Measurements from ENCODE around the gene MYT1. TPM values are rescaled to one million over a fixed set of nuclear protein-coding genes. Genes with fewer than 3 reads are reported as not detected.

Gene MYT1
- polyA plus RNA-seq, 1 donor = 0.13 TPM

DNA sequence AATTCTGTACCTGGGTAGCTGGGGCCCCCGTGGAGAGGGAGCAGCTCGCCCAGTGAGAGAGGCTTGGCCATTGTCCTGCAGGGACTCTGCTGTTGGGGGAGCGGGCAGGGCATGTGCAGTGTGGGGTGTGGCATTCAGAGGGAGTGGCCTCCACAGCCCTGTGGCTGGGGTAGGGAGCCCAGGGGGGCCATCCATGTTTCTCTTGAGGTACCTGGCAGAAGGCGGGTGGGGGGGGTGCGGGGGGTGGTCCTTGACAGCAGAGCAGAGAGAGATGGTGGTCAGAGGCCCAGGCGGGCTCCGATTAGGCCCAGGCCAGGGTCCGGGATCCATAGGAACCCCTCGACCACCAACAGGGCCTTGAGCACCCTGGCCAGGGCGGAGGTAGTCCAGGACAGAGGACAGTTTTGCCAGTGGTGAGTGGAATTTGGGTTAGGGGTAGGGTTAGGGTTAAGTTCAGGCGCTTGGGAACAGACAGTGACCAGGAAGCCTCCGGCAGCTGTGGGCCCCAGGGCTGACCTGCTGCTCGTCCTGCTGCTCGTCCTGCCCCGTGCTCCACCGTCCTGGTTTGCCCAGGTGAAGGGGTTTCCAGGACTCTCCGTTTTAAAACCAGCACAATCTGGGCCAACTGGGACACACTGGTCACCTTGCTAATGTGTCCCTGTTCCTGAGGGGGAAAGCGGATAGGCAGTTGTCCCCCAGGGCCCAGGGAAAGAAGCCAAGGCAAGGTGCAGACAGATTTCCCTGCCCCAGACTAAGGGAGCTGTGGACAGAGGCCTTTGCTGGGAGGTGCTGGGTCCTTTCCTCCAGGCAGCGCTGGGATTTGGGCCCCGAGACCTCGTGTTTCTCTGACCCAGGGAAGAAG is 24.8 kb upstream of the MYT1 start:
- DNase-seq (ENCODE audit: low read depth) = no peak

DNA sequence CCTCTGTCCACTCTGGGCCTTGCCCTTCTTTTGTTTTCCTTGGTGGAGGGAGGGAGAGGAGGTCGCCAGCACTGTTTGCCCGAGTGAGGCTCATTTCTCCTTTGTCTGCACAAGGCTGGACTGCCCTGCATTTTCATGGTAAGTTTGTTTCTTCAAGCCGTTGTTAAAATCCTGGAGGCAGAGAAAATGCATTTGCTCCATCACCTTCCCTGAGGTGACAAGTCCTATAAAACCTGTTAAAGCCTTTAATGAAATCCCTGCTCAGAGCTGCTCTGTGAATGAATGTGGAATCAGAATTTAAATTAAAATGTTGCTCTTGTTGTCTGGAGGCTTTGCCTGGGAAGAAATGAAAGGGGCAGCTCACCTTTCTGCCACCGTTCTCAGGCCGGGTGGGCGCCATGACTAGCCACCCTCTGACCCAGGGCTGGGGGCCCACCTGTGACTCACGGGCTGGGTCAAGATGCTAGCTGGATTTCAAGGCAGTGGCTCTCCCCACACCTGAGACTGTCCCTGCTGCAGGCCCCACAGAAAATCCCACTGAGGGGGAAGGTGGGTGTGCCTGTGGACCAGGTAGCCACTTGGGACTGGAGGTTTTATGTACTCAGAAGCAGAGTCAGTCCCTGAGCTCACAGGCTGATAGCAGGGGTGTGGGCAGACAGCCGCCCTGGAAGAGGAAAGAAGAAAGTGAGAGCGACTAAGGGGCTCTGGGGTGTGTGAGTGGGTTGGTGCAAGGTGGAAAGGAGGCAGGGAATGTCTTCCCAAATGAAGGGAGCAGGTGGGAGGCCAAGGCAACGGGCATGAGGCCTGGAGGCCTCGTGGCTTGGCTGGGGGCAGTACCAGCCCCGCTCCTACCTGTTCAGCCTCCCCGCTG is 24.0 kb upstream of the MYT1 start:
- DNase-seq (ENCODE audit: low read depth) = no peak

DNA sequence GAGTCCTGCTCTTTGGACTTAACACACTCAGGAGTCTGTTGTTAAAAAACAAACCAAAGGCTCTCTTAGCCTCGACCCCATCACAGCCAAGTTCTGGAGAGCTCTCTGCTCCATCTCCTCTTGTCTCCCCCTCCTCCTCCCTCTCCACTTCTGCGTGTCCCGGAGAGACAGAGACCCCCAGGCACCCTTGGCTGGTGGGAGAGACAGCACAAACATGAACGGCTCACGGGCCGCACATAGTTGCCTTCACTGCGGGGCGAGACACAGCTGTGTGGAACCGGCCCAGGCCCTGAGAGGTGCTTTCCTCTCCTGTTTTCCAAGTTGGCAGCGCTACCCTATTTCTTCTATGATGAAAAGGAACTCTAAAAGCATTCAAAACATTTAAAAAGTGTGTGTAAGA is 23.3 kb upstream of the MYT1 start:
- no peak for DNase-seq (ENCODE audit: low read depth)

DNA sequence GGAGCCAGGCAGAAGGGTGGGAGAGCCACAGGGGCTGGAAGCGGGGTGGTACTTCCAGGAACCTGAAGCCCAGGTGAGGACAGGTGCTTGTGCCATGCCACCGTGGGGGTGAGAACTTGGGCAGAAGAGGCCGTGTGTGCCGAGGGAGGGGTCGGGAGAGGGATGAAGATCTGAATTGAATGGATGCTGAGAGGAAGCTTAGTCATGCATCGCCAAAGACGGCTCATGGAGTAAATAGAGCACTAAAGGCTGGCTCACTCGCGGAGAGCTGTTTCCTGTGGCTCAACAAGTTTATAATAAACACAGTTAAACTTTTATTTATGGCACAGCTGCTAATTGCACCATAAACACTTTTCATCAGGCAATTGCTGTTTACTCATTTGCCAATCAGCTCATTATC is 21.7 kb upstream of the MYT1 start:
- DNase-seq (ENCODE audit: low read depth) = no peak

DNA sequence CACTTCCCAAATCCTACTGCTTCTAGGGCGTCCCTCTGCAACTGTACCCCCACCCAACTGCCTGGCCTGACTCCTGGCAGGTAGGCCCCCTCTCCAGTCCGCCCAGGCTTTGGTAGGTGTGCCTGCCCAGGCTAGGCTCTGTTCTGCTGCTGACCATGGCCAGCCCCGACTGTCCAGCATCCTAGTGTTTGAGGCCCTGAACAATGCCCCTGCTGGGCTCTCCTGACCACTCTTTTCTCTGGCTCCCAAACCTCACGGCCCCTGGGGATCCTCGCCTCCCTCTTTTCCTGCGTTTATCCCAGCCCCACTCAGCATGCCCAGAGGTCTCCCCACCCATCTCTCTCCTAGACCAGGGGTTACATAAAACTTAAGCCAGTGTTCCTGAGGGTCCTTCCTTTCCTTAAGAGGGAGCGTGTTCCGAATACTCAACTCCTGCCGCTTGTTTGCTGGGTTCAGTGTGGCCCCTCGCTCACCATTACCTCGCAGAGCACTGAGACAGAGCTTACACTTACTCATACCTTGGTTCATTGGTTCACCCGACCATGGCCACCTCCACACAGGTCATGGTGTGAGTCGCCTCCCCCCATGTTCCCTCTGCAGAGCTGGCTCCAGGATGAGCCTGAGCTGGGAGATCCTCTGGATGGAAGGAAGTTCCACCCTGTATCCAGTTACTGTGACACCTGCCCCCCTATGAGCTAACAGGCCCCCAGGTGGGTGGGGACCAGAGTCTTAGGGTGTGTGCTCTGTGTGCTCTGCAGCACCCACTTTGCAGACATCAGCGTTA is 21.0 kb upstream of the MYT1 start:
- no peak for DNase-seq (ENCODE audit: low read depth)

DNA sequence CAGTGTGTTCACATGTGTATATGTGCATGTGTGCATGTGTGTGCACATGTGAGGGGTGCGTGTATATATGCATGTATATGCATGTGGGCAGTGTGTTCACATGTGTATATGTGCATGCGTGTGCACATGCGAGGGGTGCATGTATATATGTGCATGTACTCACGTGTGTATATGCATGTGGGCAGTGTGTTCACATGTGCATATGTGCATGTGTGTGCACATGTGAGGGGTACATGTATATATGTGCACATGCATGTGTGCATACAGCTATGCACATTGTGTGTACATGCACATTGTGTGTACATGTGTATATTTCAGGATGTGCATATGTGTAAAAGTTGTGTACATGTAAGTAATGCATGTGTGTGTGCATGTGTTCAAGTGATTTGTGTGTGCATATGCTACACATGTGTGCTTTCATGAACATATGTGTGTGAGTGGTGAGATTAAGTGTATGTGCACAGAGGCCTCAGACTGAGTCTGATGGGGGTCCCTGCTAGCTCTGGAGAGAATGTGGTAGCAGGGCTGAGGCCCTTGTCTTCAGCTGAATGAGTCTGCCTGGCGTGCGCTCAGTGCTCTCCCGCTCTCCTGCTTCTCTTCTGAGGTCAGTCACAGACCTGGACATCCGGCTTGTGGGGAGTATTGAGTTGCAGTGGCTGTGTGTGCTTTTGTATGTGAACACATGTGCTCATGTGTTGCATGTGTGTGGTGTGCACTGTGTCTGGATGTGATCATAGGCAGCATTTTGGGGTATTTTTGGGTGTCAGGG is 19.9 kb upstream of the MYT1 start:
- DNase-seq (ENCODE audit: low read depth) = no peak

DNA sequence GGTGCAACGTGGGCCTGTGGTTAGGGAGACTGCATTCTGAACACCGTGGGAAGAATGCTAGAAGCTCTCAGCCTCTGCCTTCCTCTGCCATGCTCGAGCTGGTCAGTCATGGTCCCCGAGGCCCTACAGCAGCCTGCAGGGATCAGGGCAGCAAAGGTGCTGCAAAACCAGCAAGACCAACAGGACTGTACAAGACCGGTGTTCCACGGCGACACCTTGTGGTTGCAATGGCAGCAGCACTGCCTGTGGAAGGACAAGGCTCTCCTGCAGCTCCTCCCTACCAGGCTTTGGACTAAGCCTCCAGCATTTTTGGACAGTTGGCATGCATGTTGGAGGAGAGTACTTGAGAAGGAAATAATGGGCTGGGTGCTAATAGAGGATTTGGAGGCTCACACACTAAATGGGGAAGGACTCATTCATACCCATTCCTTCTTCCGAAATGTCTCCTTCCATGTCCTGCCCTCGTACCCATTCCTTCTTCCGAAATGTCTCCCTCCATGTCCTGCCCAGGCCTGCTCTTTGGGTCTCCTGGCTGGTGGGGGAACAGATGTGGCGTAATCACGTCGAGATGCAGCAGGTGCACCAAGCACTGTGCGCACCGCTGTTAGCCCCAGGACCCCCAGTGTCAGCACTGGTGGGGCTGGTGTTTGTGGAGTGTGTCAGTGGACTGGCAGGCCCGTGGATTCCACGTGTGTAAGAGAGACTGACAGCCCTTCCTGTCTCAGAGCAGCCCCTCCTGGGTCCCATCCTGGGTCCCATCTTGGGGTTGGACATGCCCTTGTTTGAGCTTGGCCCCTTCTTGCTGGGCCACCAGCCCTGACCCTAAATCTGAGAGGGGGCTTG is 18.6 kb upstream of the MYT1 start:
- no peak for DNase-seq (ENCODE audit: low read depth)

DNA sequence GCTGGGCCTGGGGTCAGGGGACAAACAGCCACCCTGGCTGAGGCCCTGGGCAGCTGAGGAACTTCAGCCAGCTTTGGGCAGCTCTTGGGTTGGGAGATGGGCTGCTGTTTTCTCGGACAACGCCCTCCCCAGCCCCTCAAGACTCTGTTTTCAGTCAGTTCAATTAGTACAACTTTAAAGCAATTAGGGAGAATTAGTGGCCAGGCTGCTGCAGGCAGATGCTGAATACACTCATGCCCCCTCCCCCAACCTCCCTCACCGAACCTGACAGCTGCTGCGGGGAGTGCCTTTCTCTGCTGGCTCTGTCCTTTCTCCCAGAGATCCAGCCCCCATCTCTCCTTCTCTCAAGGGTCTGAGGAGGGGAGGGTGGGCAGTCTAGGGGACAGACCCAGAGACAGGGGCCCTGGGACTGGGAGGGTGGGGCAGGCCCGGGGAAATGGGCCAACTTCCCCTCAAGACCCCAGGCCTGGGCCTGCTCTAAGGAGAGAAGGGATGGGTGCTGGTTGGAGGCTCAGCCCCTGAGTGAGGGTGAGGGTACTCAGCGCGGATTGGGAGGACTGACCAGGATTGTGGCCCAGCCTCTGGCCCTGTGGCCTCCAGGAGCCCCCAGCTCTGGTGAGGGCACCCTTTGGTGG is 17.8 kb upstream of the MYT1 start:
- no peak for DNase-seq (ENCODE audit: low read depth)

DNA sequence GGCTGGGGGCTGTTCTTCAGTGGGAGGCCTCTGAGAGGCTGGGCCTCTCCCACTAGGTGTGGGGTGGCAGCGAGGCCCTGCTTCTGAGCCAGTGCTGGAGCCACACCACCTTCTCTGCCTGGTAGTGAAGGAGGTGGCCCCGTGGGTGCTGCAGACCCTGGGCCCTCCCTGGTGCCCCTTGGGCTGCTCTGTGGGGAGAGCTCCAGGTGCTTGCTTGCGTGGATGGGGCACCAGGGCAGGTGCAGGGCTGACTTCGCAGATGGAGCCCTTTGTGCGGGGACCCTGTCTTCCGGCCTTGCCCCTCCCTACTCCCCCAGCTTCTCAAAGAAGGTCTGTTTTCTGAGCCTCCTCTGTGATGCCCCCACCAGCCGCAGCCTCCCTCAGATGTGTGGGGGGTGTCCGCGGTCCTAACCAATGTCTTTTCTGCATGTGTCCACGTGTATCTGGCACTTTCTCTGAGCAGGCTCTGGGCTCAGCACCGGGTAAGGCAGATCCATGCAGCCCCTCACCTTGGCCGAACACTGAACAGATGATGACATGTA is 17.2 kb upstream of the MYT1 start:
- DNase-seq (ENCODE audit: low read depth) = no peak

DNA sequence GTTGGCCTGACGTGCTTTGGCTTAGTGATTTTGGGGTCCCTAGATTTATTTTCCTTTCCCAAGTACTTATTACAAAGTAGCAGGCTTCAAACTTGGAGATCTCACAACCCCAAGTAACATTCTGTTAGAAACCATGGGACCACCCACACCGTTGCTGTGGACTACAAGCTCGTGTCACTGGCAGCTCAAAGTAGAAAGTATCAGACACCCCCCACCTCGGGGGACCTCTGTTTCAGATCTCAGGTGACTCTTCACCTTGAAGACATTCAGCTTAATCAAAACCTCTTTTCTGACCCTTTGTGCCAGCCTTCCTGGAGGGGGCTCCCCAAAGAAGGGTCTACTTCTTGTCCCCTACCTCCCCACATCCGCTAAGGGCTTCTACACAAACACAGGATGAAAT is 15.7 kb upstream of the MYT1 start:
- no peak for DNase-seq (ENCODE audit: low read depth)

DNA sequence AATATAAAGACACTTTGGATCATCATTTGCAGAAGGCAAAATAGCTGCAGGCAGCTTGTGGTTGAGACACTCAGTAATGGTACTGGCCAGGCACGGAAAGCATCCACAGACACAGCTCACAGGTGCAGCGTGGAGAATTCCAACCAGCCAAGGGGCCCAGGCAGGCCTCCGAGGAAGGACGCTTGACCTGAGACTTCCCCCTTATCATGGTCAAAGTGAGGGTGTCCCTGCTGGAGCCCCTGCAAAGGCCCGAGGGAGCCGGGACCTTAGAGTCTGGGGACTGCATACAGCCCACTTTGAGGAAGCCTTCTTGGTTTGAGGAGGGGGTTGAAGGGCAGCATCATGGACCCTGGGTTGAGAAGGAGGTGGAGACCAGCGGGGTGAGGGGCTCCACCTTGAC is 15.1 kb upstream of the MYT1 start:
- DNase-seq (ENCODE audit: low read depth) = no peak

DNA sequence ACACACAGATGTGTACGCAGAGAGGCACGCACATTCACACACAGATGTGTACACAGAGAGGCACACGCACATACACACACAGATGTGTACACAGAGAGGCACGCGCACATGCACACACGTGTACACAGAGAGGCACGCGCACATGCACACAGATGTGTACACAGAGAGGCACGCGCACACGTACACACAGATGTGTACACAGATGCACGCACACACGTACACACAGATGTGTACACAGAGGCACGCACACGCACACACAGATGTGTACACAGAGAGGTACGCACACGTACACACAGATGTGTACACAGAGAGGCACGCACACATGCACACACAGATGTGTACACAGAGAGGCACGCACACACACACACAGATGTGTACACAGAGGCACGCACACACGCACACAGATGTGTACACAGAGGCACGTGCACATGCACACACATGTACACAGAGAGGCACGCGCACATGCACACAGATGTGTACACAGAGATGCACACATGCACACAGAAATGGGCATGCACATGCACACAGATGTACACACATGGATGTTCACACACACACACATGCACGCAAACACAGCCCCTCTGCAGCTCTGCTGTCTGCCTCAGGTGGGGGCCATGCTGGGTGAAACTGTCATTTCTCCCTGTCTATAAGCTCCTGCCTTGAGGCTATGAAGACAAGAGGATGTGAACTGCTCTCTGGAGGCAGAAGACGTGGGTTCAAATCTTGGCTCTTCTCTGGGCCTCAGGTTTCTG is 14.3 kb upstream of the MYT1 start:
- no peak for DNase-seq (ENCODE audit: low read depth)

DNA sequence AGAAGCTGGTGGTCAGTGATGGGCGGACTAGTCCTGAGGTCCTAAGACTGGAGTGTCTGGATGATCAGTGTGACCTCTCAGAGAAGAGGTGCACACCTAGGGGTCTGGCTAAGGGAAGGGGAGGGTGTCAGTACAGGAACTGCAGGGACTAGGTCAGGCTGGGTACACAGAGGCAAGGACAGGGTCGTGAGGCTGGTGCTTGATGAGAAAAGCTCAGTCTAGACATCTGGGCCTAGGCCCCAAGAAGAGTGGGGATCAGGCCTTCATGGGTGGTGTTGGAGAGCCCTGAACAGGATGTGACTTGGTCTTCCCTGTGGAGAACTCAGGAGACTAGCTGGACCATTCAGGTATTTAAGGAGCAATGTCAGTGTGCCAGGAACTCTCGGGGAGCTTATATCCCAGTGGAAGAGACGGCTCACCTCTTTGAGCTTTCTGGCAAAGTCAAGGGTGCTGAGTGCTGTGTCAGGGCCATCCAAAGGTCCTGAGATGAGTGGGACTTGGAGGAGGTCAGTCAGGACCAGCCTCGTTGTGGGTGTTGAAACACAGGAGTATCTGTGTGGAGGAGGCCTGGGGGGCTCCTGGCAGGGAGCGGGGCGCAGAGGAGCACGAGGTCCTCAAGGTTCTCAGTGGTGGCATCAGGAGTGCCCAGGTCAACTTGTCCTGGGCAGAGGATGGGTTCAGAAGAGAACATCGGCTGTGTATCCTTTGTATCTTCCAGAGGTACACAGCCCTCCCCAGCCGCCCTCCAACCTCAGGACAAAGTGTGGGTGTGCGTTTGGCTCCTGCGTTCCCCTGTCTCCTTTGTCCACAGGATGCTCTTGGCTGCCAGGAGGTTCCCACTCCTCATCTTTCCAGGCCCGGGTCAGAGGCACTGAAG is 13.3 kb upstream of the MYT1 start:
- no peak for DNase-seq (ENCODE audit: low read depth)

DNA sequence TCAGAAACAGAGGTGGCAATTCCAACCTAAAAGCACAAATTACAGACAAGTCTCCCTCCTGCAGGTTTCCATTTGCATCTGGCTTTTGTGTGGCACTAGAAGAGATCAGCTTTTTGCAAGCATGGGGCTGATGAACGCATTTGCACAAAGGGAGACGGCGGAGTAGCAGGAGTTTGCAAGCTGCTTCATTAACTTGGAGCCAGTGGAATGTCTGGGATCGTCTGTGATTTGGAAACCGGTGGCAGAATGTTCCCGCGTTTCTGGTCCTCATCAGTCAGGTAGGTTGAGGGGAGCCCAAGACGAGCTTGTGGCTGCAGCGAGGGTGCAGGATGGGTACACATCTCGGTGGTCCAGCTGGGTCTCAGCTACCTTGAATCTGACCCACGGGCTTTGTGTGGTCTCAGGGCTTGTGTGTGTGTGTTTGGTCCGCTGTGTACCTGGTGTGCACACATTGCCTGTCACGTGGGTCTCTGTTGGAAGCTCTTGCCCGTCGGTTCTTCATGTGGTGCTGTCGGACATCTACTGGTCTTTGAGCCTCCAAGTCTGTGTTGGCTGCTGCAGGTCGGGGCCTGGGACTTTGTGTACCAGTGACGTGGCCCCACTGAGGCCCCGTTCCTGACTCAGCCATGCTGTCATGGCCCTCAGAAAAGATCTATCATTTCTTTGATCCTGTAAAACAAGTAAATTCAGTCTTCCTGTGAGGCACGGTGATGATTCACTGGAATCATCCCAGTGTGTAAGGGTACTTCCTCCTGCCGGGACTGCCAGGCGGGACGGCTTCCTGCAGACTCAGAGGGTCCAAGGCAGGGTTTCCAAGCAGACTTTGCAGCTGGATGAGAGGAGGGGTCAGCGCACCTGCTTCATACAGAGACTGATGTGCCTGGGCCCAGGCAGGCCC is 12.4 kb upstream of the MYT1 start:
- no peak for DNase-seq (ENCODE audit: low read depth)

DNA sequence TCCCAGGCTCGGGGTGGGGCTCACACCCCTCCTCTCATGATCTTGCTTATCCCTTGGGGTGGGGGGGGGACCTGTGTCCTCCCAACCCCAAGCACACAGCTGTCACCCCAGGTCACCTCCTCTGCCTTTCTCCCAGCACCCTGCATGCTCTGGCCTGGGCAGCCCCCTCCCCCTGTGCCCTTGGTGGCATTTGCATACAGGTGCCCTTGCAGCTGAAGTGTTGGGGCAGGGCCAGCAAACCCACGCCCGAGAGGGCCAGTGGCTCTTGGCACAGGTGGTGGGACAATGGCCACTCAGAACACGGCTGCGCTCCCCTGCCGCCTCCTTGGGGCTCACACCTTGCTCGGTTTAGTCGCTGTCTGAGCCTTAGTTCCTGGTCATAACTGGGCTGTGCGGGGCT is 11.3 kb upstream of the MYT1 start:
- DNase-seq (ENCODE audit: low read depth) = no peak

DNA sequence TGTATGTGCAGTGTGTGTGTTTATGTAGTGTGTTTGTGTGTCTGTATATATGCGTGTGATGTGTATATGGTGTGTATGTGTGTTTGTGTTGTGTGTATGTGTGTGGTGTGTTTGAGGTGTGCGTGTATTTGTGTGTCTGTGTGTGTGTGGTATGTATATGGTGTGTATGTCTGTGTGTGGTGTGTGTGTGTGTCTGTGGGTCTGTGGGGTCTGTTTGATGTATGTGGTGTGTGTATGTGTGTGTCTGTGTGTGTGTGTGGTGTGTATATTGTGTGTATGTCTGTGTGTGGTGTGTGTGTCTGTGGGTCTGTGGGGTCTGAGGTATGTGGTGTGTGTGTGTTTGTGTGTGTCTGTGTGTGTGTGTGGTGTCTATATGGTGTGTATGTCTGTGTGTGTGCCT is 10.8 kb upstream of the MYT1 start:
- no peak for DNase-seq (ENCODE audit: low read depth)
